GM19452 (cell line): ENCODE measurements around the gene CENPP.

Experiments used
- ATAC-seq: cut with Tn5 transposase; IDR thresholded peaks from one replicate; pipeline ENCODE4 v1.9.1; 2021; ENCODE audit not compliant: unreplicated experiment

CENPP gene

DNA sequence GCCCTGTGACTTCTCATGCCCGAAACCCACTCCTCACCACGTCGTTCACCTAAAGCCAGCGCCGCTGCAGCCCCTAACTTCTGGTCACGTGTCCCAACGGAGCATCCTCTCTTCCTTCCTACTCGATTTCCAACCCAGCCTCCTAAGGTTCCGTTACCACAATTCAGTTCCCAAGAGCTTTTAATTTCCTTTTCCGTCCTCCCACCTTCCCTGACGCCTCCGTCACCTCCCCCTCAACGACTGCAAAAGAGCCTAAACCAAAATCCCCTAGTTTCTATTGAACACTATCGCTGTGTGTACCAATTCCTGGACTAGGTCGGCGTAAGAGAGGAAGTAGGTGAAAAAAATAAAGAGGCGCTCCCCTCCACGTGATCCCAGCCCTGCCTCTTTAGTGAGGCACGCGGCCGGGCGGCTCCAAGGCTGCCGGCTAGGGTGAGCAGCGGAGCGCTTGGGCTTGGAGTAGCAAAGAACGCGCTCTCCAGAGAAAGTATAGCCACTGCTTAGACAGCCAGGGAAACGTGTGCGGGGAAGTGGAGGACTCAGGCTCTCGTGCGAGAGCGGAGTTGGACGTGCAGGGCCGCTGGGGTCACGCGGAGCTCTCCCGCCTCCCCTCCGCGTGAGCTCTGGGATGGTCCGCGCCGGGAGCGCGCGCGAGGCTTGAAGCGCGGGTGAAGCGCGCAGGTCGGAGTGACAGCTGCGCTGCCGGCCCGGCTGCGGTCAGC, at the start of gene CENPP, which contains the start of gene NOL8:
CENPP (plus strand) TSS at position 685 of the 722 bp plus-strand sequence.
NOL8 (minus strand) TSS at position 82 of the 722 bp plus-strand sequence. CDS start 1,189 bp downstream, outside the sequence.
- peak; percentile 95 for ATAC-seq

DNA sequence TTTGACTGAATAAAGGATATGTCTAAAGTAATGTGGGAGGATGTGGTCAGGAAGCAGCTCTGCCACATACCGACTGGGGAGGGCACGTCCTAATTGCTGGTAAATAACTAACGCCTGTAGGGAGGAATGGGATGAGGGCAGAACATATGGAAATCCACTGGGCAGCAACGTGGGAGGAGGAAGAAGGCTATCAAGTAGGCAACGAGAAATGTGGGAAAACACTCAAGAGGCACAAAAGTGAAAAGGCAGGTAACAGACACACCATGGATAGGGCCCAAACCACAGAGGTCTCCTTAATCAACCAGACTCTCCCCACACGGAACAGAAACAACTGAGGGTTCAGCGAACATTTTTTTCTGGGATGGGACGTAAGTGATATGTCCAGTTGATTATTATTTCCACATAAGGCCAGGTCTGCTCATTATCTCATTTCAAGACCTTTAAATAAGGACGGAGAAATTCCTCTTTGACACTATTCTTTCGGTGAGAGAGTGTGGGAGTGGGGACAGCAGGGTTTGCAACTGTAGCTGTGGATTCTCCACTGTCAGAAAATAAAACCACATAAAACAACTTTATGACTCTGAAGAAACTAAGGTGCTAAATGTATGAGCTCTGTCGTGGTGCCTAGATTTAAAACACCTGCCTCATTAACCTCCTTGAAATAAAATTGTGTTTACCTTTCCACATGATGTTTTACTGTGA, 49.3 kb upstream of the CENPP start:
- no peak for ATAC-seq

DNA sequence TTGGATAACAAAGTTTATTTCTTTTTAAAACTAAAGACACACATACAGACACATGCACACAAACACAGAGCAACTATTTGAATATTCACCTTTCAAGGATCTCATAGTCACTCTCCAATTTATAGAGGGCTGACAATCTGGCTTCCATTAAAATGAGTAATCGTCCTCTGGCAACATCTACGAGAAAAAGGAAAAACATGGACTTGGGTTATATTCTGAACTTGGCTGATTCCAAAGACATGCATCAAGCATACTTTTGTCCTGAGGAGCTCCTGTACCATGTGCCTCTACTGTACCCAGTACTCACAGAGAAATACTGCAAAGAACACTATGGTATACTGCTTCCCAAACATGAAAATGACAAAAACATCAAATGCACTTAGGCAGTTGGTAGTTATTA, 47.6 kb upstream of the CENPP start:
- ATAC-seq: no peak

DNA sequence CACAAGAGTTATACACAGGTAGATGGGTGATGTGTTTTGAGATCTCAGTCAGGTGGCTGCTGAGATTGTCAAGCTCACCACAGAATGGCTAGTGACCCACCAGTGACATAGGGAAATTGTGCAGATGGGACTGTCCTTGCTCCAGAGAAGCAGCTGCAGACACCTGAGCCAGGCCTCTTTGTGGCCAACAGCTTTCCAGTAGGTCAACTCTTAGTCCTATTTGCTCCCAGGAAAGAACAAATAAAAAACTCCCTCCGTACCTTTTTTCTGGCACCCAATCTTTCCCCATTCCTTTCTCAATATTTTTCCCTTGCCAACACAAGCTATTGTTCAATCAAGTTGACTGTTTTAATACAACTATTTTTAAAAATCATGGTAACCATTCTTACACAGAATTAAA, 46.5 kb upstream of the CENPP start:
- ATAC-seq: no peak

DNA sequence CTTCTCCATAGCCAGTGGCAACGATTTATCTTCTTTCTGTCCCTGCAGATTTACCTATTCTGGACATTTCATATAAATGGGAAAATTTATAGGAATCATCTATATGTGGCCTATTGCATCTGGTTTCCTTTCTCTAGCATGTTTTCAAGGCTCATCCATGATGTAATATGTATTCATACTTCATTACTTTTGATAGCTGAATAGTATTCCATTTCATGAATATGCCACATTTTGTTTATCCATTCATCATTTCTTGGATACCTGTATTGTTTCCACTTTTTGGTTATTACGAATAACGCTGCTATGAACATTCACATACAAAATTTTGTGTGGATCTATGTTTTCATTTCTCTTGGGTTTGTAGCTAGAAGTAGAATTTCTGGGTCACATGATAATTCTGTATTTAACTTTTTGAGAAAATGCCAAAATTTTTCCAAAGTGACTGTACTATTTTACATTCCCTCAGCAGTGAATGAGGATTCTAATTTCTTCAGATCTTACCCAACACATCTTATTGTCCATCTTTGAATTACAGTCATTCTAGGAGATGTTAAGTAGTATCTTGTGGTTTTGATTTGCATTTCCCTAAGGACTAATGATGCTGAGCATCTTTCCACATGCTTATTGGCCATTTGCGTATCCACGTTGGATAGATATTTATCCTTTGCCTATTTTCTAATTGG, 35.9 kb upstream of the CENPP start:
- ATAC-seq: no peak

DNA sequence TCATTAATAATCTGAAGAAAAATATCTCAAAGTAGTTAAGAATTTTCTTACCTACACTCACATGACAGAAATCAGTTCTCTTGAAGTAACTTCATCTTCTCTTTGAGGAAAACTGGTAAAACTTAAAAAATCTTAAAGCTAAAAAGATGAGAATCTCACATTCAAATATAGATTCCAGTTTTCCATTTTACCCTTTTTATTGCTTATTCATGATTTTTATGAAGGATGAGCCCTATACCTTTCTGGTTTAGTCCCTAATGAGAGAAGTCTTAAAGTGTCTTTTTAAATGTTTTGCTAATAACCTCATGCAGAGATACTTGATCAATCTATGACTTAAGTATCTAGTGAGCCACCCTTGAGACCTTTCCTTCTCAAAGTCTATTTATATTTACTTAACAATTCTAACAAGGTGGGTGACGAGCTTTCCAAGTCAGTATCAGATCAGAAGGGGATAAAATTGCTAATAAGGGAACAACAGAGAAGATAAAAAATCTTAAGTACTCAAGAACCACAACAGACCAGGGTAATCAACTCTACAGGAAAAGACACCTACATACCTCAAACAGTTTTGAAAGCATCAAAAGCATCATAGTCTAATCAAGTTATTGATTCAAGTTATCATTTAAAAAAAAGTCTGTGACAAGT, 34.8 kb upstream of the CENPP start:
- ATAC-seq: no peak

DNA sequence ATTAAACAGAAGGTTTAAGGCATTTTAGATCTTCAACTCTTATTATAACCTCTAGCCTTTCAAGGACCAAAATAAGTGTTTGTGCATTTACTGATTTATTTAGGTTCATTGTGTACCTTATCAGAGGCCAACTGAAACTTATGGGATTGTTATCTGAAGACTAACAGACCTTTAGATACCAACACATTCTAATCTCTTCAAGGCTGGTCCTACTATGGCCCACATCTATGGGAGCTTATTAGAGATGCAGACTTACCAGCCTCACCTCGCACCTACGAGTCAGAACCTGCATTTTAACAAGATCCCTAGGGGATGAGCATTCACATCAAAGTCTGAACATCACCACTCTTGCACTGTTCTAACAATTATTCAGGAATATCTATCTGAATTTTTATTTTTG, 34.2 kb upstream of the CENPP start:
- ATAC-seq: no peak

DNA sequence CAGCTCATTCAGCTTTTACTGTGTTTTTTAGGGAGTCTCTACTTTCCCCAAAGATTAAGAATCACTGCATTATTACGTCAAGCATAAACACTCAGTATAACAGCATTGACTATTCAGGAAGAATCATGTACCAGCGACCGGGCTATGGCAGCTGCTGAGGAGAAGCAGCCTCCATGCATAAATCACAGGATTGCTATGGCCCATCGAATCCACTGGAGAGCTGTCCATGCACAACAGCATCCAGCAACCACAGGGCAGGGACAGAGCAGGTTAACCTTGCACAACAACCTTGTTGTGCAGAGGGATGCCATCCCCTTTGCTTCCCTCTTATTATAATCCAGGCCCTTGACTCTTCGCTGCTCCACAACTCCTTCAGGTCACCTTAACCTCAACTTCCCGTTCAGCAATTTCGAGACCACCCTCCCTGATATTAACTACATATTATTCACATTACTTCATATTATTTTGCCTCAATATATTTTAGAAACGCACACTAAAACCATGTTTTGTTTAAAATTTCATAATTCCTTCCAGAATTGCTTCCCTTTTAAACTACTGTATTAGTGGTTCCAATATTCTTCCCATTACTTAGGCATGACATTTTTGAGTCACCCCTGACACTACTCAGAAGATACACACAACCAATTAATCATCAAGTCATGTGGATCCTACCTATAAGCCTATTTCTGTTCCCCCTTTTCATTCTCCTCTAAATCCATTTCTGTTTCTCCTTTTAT, 33.2 kb upstream of the CENPP start:
- ATAC-seq: no peak

DNA sequence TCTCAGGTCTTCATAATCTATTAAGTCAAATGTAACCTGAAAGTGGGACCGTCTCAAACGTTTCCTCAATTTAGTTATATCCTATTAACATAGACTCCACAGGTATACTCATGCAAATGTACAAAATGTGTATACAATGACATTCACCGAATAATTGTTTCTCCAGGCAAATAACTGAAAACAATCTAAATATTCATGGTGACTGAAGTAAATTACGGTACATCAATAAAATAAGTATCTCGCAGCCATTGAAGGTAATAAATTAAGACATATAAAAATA, 32.7 kb upstream of the CENPP start:
- ATAC-seq: no peak

DNA sequence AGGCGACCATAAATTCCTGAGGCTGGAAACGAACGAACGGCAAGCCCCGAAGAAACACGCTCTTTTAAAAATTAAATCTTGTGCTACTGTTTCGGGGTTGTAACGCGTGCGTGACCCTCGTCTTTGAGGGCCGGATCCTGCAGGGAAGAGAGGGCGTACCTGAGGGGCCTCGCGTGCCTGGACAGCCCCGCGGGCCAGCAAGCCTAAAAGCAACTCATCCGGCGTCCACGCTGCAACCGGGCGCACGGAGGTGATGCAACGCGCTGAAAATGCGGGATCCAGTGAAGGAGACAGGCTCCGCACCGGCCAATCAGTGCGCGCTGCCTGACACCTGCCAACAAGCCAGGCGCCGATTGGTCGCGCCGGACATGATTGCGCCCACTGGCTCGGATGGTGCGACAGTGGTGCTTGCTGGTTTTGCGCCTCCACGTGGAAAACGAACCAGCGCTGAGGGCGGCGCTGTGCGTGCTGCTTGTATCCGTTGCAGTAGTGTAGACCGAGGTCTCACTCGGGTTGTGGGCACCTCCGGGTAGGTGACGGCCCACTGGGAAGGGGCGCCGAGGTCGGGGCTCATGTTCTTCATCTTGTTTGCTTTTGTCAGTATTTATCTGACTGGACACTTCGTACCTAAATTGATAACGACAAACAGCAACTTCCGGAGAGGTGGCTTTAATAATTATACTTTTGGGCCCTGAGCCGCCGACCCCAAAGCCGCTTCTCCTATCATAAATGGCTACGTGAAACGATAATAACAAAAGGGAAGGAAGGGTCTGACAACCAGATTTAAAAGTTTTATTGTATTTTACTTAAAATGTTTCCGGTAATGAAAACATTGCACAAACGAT, 32.1 kb upstream of the CENPP start, which contains the start of gene IARS1:
IARS1 (minus strand) TSS at position 246 of the 845 bp plus-strand sequence. CDS start 4,278 bp downstream, outside the sequence.
- peak; percentile 96 for ATAC-seq

DNA sequence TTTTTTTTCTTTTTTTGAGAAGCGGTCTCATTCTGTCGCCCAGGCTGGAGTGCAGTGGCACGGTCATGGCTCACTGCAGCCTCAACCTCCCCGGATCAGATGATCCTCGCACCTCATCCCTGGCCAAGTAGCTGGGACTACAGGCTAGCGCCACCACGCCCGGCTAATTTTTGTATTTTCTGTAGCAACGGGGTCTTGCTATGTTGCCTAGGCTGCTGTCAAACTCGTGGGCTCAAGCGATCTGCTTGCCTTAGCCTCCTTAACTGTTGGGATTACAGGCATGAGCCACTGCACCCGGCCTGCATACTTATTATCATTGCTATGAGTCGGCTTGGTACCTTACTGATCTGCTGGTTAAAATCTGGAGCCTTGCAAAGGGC, 31.5 kb upstream of the CENPP start:
- ATAC-seq: no peak

DNA sequence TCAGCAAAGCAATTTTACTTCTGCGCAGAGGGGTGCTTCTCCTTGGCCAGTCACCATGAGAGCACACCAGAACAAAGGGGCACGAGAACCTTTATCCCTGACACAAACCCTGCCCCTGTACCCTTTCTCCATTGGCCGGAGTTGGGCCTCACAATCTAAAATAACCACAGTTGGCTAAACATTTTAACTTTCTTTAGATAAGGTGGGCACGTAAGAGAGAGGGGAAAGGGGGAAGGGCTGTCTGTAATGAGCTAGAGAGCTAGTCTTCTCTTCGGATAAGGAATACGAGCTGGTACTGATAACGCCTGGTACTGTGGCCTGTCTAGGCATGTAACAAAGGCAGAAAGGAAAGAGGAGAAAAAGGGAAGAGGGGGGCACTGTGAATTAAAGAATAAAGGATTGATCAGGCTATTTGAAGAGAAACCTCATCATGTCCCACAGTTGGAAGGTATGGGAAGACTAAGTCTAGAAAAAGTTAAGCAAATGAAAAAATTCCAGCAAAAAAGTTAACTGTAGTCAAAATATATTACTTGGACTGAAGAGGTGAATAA, 30.4 kb upstream of the CENPP start:
- no peak for ATAC-seq

DNA sequence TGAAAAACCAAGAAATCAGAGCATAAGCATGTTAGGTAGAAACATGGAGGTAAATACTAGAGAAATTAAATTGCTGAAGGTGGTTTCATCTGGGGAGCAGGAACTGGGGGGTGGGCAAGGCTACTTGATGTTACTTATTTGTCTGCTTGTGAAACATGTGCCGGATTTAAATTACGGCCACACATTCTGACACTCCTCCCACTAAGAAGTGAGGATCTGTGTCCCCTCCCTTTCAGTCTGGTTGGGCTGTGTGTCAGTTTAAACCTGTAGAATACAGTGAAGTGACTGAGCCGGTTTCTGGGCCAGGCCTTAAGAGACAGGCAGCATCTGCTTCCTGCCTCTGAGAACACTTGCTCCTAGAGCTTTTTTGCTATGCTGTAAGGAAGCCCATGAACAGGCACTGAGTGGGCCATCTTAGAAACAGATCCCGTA, 29.9 kb upstream of the CENPP start:
- ATAC-seq: no peak

DNA sequence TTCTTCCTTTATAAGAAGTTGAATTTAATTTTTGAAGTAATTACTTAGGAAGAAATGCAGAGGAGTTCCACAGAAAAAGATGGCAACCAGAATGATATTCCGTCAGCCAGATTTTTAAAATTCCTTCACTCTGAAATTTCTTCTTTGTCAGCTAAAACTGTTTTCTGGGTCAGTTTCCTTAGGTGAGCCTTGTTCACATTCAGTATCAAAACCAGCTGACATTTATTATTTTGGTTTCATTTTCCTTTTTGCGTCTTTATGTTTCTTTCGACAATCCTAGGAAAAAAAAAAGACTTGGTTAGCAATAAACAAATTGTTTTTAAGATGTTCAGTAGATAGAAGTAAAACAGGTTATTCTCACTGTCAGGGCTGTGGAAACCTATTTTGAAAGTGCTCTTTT, 28.1 kb upstream of the CENPP start:
- ATAC-seq: no peak

DNA sequence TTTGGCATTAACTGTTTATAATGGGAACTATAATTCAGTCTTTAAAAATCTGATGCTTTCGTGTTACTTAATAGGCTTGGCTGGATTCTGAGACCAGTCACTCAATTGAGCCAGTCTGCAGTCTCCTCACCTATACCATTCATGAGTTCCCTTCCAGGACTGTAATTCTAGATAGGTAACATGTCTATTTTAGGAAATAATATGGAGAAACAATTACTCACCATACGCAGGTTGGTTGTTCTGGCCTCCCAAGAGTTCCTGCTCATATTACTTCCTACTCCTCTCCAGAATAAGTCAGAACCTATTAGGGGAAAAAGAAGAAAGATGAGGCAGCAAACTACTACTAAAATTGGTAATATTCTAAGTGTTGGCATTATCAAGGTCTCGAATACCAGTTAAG, 27.7 kb upstream of the CENPP start:
- no peak for ATAC-seq

DNA sequence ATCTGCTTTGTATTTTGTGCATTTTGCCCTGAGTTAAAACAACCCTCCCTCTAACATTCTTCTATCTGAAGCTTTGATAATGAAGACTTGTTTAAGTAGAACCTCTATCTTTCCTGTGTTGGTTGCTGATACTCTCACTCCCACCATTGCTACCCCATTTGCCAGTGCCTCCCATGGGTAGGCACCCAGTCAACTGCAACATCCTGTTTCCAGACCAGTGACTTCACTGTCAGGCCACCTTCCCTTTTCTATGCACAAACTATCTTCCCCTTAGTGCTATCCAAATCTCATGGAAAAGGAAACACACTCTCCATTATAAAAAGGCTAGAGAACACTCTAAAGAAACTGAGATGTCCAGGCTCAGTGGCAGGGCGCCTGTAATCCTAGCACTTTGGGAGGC, 26.6 kb upstream of the CENPP start:
- ATAC-seq: no peak

DNA sequence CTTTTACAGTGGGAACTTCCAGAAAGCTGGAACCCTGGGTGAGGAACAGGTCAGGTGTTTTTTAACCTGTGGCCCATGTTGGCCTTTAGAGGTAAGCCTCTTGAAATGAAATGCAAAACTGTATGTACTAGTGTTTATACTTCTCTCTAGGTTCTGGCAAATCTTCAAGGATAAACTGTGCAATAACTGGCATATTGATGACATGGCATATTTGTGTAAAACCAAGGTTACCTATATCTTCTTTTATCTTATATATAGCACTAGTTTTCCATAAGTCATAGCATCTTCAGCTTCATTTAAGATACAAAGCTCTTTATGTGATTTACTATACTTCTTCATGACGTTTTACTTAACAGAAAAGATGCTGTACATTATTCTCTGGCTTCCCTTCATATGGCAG, 24.8 kb upstream of the CENPP start:
- no peak for ATAC-seq

DNA sequence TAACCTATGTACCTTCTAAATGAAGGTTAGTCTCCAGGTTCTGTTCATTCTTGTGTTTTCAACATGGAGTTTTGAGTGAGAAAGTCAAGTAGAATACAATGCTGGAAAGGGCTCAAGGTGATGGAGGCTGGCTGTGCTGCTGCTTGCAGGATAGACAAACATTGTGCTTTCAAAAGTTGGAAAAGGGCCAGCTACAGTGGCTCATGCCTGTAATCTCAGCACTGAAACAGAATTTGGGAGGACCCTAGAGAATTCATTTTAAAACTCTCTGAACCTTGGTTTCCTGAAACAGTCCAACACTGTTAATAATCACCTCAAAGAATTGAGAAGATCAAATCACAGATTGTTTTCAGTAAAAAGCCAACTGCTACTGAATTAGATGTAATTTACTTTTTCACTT, 16.9 kb upstream of the CENPP start:
- no peak for ATAC-seq

DNA sequence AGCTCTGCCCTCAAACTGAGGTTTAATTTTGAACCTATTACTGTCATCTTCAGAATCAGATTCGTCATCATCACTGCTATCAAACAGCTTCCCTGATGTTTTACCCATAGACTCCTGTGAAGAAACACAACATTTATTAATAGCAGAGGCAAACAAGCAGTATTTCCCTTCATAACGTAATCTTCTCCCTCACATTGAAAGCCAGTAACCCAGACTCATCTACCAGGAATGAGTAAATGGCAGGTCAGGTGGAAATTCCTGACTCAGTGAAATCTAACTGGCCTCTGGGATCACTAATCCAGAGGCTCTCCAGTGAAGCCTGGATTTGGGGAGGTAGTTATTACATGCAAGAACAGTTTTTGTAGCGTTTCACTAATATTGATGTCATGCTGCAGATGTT, 15.2 kb upstream of the CENPP start:
- ATAC-seq: no peak
